DMS79 (cell line): ENCODE measurements around the gene ZNF469.

Experiments
- DNase-seq: peaks from one replicate; lab custom pipeline; 2025; lab: John Stamatoyannopoulos, UW

ZNF469 gene

GRCh38 chr16:88382491-88383400, at the start of gene ZNF469:
Gene ZNF469, plus strand, starts transcription at chr16:88382959. Its CDS starts 44,512 bp downstream, at chr16:88427471.
- no peak for DNase-seq

GRCh38 chr16:88333848-88334777, 48.6 kb upstream of the ZNF469 start:
- no peak for DNase-seq

DNA sequence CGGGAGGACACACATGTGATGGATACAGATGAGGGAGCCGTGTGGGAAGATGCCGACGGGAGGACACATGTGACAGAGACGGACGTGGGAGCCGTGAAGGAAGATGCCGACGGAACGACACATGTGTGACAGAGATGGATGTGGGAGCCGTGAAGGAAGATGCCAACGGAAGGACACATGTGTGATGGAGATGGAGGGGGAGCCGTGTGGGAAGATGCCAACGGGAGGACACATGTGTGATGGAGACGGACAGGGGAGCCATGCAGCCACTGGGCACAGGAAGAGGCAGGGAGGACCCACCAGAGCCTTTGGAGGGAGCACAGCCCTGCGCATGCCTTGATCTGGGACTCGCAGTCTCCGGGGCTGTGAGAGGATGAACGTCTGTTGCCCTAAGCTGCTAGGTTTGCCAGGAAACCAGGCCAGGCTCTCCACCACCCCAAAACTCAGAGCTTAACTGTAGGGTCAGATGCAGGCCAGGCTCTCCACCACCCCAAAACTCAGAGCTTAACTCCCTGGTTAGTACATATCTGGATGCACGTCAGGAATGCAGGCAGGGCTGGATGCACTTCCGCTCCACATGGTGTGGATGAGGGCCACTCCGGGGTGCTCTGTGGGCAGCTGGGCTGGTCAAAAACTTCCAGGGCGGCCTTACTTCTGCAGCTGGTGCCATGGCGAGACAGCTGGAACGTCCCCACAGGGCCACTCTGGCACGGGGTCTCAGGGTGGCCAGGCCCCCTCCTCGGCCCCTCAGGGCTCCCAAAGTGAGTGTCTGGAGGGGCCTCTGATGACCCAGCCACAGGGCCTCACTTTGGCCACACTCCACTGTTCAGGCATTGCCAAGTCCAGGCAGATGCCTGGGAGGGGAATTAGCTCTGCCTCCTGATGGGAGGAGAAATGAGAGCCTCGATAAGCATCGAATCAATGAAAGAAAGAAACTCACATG, 47.7 kb upstream of the ZNF469 start:
- DNase-seq = no peak

- no peak for DNase-seq
Measured at GRCh38 chr16:88337021-88337420, 45.7 kb upstream of the ZNF469 start.

DNA sequence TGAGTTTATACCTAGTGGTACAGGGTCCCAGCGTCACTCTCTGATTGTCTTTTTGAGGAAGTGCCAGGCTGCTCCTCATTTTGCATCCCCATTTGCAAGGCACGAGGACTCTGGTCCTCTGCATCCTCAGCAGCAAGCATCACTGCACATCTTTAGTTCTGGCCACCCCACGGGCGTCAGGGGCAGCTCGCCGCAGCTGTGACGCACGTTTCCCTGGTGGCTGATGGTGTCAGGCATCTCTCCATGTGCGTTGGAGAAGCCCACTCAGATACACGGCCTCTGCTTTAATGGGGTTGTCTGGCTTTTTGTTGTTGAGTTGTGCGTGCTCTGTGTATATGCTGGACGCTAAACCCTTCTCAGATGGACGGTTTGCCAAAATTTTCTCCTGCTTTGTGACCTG, 45.2 kb upstream of the ZNF469 start:
- DNase-seq = no peak

- no peak for DNase-seq
Measured at GRCh38 chr16:88338111-88338510, 44.6 kb upstream of the ZNF469 start.

- no peak for DNase-seq
Measured at GRCh38 chr16:88338896-88339295, 43.9 kb upstream of the ZNF469 start.

- no peak for DNase-seq
Measured at GRCh38 chr16:88339930-88340754, 42.6 kb upstream of the ZNF469 start.

DNA sequence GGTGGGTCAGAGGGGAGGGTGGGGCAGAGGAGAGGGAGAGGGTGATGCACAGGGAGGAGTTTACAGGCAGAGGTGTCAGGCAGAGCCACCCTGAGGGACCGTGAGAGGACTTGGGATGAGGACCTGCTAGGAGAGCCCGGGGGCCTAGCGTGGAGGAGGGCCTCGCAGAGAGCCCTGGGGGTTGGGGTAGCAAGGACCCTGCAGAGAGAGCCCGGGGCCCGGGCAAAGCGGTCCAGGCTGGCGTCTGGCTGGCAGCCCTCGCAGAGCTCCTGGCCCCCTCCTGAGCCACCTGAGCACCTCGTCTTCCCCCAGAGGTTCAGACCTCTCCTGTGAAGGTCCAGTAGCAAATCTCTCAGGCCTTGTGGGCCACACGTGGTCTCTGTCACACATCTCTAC, 42.0 kb upstream of the ZNF469 start:
- DNase-seq = no peak

- DNase-seq = no peak
Measured at GRCh38 chr16:88341551-88342290, 41.0 kb upstream of the ZNF469 start.

- no peak for DNase-seq
Measured at GRCh38 chr16:88342491-88342890, 40.3 kb upstream of the ZNF469 start.

DNA sequence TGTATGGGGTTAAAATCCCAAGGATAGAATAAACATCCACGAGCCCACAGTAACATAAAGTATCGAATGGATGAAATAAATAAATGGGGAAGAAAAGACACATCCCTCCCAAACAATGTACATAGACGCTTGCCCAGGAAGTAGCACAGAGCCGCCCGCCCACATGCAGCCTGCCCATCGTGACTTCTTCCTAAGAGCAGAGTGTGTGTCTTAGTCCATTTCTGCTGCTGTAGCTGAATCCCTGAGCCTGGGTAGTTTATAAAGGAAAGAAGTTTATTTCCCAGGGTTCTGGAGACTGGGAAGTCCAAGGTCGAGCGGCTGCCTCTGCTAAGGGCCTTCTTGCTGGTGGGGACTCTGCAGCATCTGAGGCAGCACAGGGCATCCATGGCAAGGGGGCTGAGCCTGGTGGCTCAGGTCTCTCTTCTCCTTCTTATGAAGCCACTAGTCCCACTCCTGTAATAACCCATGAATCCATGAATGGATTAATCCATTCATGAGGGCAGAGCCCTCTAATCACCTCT, 39.4 kb upstream of the ZNF469 start:
- DNase-seq = no peak

- no peak for DNase-seq
Measured at GRCh38 chr16:88344411-88345030, 38.2 kb upstream of the ZNF469 start.

- DNase-seq = no peak
Measured at GRCh38 chr16:88345031-88345720, 37.6 kb upstream of the ZNF469 start.

DNA sequence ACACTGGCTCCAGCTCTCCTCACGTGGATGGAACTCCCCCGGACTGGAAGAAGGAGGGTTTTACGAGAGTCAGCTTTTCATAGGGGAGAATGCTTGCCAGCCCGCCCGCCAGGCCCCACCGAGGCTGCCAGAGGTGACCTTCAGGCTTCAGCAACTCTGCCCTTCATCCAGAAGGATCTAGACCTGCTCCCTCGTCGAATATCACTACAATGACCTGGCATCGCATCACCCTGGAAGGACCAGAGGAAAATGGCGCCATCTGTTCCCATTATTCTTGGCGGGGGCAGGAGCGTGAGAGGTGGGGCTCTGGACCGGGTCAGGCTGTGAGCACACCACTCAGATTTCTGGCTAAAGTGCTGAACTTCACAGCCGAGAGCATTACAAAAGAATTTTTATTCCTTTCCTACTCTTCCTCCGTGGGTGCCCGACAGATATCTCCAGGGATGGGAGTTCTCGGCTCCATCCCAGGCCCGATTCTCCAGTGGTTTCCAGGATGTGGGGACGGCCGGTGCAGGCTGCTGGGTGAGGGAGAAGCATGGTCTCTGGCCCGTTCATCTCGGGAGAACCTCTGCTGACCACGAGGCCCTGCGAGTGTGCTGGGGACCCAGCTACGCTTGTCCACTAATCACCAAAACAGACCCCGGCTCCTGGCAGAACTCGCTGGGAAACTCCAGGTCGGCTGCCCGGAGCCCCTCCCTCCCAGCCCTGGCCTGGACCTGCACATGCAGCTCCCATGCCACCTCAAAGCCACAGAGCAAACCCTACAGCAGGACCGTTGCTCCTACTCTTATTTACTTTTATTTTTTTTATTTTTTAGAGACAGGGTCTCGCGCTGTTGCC, 36.8 kb upstream of the ZNF469 start:
- DNase-seq = no peak

GRCh38 chr16:88346680-88347505, 35.9 kb upstream of the ZNF469 start:
- no peak for DNase-seq
